Glomerular visceral epithelial cell (primary cell): ENCODE results near the gene SERTAD3.

Experiments
- DNase-seq: peaks from one replicate; pipeline ENCODE4 v3.0.0-alpha.2; 2016; ENCODE audit errors: extremely low spot score

SERTAD3 gene

GRCh38 chr19:40425450-40426287, 18.5 kb downstream of the SERTAD3 start, which contains the start of gene SERTAD1:
TSS of gene SERTAD1 (minus strand) at chr19:40425992. CDS start at chr19:40423546, 2,446 bp downstream.
- peak; percentile 99 for DNase-seq

GRCh38 chr19:40424637-40425449, 19.3 kb downstream of the SERTAD3 start:
- DNase-seq, result peak; percentile 32

- no peak for DNase-seq
Observed at GRCh38 chr19:40423938-40424337, 20.2 kb downstream of the SERTAD3 start.

GRCh38 chr19:40422748-40423566, 21.2 kb downstream of the SERTAD3 start:
- no peak for DNase-seq

GRCh38 chr19:40421993-40422747, 22.0 kb downstream of the SERTAD3 start:
- no peak for DNase-seq

GRCh38 chr19:40420766-40421765, 23.1 kb downstream of the SERTAD3 start:
- DNase-seq, result peak; percentile 95

- DNase-seq, result no peak
Observed at GRCh38 chr19:40420451-40420765, 23.7 kb downstream of the SERTAD3 start.

GRCh38 chr19:40419780-40420179, 24.4 kb downstream of the SERTAD3 start:
- no peak for DNase-seq

- no peak for DNase-seq
Observed at GRCh38 chr19:40419066-40419612, 25.0 kb downstream of the SERTAD3 start.

GRCh38 chr19:40418040-40418439, 26.1 kb downstream of the SERTAD3 start:
- no peak for DNase-seq

GRCh38 chr19:40417643-40417981, 26.5 kb downstream of the SERTAD3 start:
- no peak for DNase-seq

GRCh38 chr19:40416918-40417642, 27.1 kb downstream of the SERTAD3 start:
- DNase-seq, result peak; percentile 32

- no peak for DNase-seq
Observed at GRCh38 chr19:40415768-40416167, 28.4 kb downstream of the SERTAD3 start.

- no peak for DNase-seq
Observed at GRCh38 chr19:40414542-40415535, 29.3 kb downstream of the SERTAD3 start.

GRCh38 chr19:40413291-40413845, 30.8 kb downstream of the SERTAD3 start, which contains the start of gene PRX:
TSS of gene PRX (minus strand) at chr19:40413378. CDS start at chr19:40407932, 5,446 bp downstream.
- no peak for DNase-seq

GRCh38 chr19:40412866-40413265, 31.3 kb downstream of the SERTAD3 start:
- no peak for DNase-seq

GRCh38 chr19:40411958-40412499, 32.1 kb downstream of the SERTAD3 start:
- DNase-seq, result no peak
